Subcutaneous abdominal adipose tissue (tissue), 5 donors: ENCODE data around the gene PIGU.

Experiments used
- H3K27ac ChIP-seq: one replicate; pipeline ENCODE4 v1.7.0; 2013; ENCODE audit warnings: low read depth, mild to moderate bottlenecking, inconsistent platforms, low read length, moderate library complexity
- H3K27me3 ChIP-seq, 5 donors: one replicate each; pipeline ENCODE4 v1.7.0; 2013; ENCODE audit warnings: low read length in 5 of 5, inconsistent platforms in 1 of 5; ENCODE audit not compliant: control insufficient read depth in 5 of 5, insufficient read depth in 4 of 5
- H3K36me3 ChIP-seq, 5 donors: one replicate each; pipeline ENCODE4 v1.7.0; 2013; ENCODE audit warnings: low read length in 5 of 5; ENCODE audit not compliant: control insufficient read depth in 5 of 5, insufficient read depth in 5 of 5
- H3K4me1 ChIP-seq, 5 donors: one replicate each; pipeline ENCODE4 v1.7.0; 2013; ENCODE audit warnings: low read length in 5 of 5, mild to moderate bottlenecking in 3 of 5, moderate library complexity in 1 of 5; ENCODE audit not compliant: control insufficient read depth in 5 of 5, insufficient read depth in 5 of 5
- H3K4me3 ChIP-seq, 5 donors: one replicate each; pipeline ENCODE4 v1.7.0; 2013; ENCODE audit warnings: low read length in 5 of 5, low read depth in 1 of 5
- H3K9ac ChIP-seq, 5 donors: one replicate each; pipeline ENCODE4 v1.7.0; 2013; ENCODE audit warnings: low read length in 5 of 5, mild to moderate bottlenecking in 4 of 5, moderate library complexity in 3 of 5
- H3K9me3 ChIP-seq, 5 donors: one replicate each; pipeline ENCODE4 v1.7.0; 2013; ENCODE audit warnings: low read length in 5 of 5; ENCODE audit not compliant: control insufficient read depth in 5 of 5
- donor health status: healthy.
- donor health status: healthy.
- donor health status: healthy.
- donor health status: healthy.
- donor health status: healthy.

The PIGU gene

DNA sequence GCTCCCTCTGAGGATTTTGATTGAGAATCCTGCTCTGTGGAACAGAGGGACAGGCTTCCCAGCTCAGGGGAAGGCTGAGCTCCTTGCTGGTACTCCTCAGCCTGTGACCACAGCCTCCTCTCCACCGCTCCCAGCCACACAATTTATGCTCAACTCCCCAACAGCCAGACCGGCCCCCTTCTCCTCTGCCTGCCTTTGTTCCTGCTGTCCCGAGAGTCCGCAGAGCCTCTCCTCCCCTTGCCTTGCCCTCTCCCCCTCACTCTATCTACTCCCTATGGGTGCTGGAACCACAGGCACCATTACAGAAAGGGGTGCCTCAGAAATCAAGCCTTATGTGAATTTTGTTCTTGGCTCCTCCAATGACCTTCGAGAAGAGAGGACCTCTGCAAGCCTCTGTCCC is 102.5 kb downstream of the PIGU start:
- Histone ChIP-seq H3K4me1 (peaks cover 4 to 19% (median 12%) of the 10 kb centered on the region in 5 donors), H3K27ac (no peak overlapping the region), H3K9me3 (no peaks in the 10 kb centered on the region), H3K27me3 (no peaks in the 10 kb centered on the region), H3K36me3 (peaks cover 0 to 31% (median 22%) of the 10 kb centered on the region in 5 donors), H3K9ac (no peak overlapping the region), H3K4me3 (no peak overlapping the region)

GRCh38 chr20:34573541-34574300 is 103.2 kb downstream of the PIGU start:
- Histone ChIP-seq H3K27ac (no peak overlapping the region), H3K9ac (no peak overlapping the region), H3K9me3 (no peaks in the 10 kb centered on the region), H3K27me3 (no peaks in the 10 kb centered on the region), H3K36me3 (peaks cover 0 to 32% (median 22%) of the 10 kb centered on the region in 5 donors), H3K4me1 (peaks cover 4 to 12% (median 10%) of the 10 kb centered on the region in 5 donors), H3K4me3 (no peak overlapping the region)

- no peak overlapping the region for H3K4me3 ChIP-seq
- H3K27ac ChIP-seq, result no peak overlapping the region
- no peaks in the 10 kb centered on the region for H3K27me3 ChIP-seq
- peaks cover 0 to 43% (median 22%) of the 10 kb centered on the region in 5 donors for H3K36me3 ChIP-seq
- H3K9ac ChIP-seq, result no peak overlapping the region
- no peaks in the 10 kb centered on the region for H3K9me3 ChIP-seq
- H3K4me1 ChIP-seq, result no peaks in the 10 kb centered on the region
Observed at GRCh38 chr20:34571753-34572152, 105.1 kb downstream of the PIGU start.

- no peaks in the 10 kb centered on the region for H3K27me3 ChIP-seq
- no peaks in the 10 kb centered on the region for H3K4me1 ChIP-seq
- no peak overlapping the region for H3K27ac ChIP-seq
- peaks cover 0 to 44% (median 22%) of the 10 kb centered on the region in 5 donors for H3K36me3 ChIP-seq
- H3K4me3 ChIP-seq, result no peak overlapping the region
- H3K9ac ChIP-seq, result no peak overlapping the region
- no peaks in the 10 kb centered on the region for H3K9me3 ChIP-seq
Observed at GRCh38 chr20:34570859-34571306, 106.0 kb downstream of the PIGU start.

- H3K27ac ChIP-seq, result no peak overlapping the region
- no peaks in the 10 kb centered on the region for H3K27me3 ChIP-seq
- H3K4me1 ChIP-seq, result peaks cover 0 to 6% (median 4%) of the 10 kb centered on the region in 5 donors
- no peaks in the 10 kb centered on the region for H3K9me3 ChIP-seq
- no peak overlapping the region for H3K4me3 ChIP-seq
- peaks cover 0 to 40% (median 20%) of the 10 kb centered on the region in 5 donors for H3K36me3 ChIP-seq
- H3K9ac ChIP-seq, result no peak overlapping the region
Observed at GRCh38 chr20:34569598-34569997, 107.3 kb downstream of the PIGU start.

DNA sequence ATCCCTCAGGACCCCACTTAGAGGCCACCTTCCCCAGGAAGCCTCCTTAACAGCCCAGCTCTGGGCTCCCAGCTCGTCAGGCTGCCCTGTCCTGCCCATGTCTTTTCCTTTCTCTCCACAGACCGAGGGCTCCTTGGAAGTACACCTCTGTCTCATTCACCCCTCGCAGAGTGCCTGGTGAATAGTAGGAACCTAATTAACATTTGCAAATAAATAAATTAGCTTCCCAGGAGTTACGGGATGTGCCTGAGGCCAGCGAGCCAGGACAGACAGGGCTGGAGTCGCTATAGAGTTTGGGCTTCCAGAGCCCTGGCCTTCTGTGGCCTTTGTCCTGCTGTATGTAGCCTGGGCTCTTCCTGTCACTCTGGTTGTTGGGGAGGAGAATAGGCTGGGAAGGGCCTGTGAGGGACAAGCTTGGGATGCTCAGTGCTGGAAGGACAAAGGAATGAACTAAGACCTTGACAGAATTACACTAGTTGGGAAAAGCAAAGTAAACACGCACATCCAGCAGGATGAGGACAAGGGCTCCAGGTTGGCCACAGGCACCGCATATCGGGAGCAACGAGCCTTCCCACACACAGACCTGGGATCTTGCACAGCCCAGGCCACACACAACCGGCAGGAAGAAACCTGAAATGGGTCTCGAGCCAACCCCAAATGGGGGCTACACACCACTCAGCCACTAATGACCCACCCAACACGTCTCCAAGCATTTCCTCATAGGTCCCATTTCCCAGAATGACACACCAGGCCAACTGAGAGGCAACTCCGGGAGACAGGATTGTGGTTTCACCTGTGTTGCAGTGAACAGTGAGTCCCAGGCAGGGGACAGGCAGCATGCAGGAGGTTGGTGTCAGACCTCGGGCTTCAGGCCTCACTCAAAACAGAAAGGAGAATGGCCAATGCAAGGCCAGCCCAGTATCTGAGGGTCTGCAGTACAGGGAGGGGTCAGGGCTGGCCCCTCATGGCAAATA is 108.7 kb downstream of the PIGU start:
- H3K9ac ChIP-seq, result no peak overlapping the region
- H3K9me3 ChIP-seq, result no peaks in the 10 kb centered on the region
- peaks cover 0 to 7% (median 5%) of the 10 kb centered on the region in 5 donors for H3K4me1 ChIP-seq
- H3K27ac ChIP-seq, result no peak overlapping the region
- H3K4me3 ChIP-seq, result no peak overlapping the region
- H3K36me3 ChIP-seq, result peaks cover 0 to 28% (median 12%) of the 10 kb centered on the region in 5 donors
- H3K27me3 ChIP-seq, result no peaks in the 10 kb centered on the region

- Histone ChIP-seq H3K4me3 (no peak overlapping the region), H3K9me3 (no peaks in the 10 kb centered on the region), H3K9ac (no peak overlapping the region), H3K27me3 (no peaks in the 10 kb centered on the region), H3K4me1 (peaks cover 0 to 7% (median 5%) of the 10 kb centered on the region in 5 donors), H3K27ac (no peak overlapping the region), H3K36me3 (peaks cover 0 to 26% (median 10%) of the 10 kb centered on the region in 5 donors)
Observed at GRCh38 chr20:34566978-34567891, 109.7 kb downstream of the PIGU start.

GRCh38 chr20:34564833-34565232 is 112.1 kb downstream of the PIGU start:
- Histone ChIP-seq H3K27ac (no peak overlapping the region), H3K36me3 (peaks cover 0 to 18% (median 8%) of the 10 kb centered on the region in 5 donors), H3K4me3 (no peak overlapping the region), H3K27me3 (no peaks in the 10 kb centered on the region), H3K9ac (no peak overlapping the region), H3K4me1 (peaks cover 0 to 7% (median 5%) of the 10 kb centered on the region in 5 donors), H3K9me3 (no peaks in the 10 kb centered on the region)

DNA sequence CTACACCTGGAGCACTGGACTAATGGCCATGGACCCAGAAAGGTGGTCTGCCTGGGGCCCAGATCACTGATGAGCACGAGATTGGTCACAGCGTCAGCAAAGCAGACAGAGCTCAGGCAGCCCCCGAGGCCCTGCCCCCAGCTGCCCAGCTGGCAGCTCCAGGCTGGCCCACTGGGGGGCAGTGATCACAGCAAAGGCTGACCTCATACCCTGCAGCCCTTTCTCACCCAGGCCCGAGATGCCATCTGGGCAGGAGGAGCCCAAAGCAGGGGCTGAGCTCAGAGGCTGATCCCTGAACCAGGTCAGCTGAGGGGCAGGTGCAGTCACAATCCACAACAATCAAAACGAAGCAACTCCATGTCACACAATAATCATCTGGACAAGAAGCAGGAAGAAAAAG is 114.3 kb downstream of the PIGU start:
- H3K27ac ChIP-seq, result no peak overlapping the region
- no peak overlapping the region for H3K4me3 ChIP-seq
- no peaks in the 10 kb centered on the region for H3K9me3 ChIP-seq
- H3K4me1 ChIP-seq, result peaks cover 0 to 24% (median 15%) of the 10 kb centered on the region in 5 donors
- H3K27me3 ChIP-seq, result no peaks in the 10 kb centered on the region
- H3K36me3 ChIP-seq, result peaks cover 0 to 11% (median 8%) of the 10 kb centered on the region in 5 donors
- H3K9ac ChIP-seq, result no peak overlapping the region
